Measurements from ENCODE around the gene NPDC1. TPM values are rescaled to one million over a fixed set of nuclear protein-coding genes. Genes with fewer than 3 reads are reported as not detected.

Gene NPDC1
- total and polyA plus RNA-seq, 2 donors (not counting 1 experiment from before 2014, with no cell fraction given): 0.17 to 0.19 TPM

DNA sequence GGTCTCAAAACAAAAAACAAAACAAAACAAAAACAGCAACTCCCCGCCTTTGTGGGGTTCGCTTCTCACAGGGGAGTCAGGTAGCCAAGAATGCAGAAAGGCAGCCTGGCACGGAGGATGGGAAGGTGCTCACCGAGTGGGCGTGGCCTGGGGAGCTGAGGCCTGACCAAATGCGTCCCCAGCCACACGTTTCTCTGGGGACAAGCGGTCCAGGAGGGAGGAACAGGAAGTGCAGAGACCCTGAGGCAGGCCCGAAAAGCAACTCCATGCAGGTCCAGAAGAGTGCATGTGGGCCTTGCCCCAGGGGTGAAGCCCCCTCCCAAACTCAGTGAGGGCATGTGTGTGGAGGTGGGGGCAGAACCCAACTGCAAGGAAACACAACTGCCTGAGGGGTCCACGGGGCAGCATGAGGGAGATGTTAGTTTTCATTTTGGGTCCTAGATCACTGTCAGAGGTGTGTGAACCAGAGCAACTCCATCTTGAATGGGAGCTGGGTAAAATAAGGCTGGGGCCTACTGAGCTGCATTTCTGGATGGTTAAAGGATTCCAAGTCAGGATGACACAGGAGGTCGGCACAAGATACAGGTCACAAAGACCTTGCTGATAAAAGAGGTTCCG is 28.8 kb upstream of the NPDC1 start:
- no peaks in the 10 kb centered on the region for H3K9me3 Mint-ChIP-seq (ENCODE audit: insufficient read depth)
- peak overlapping the region; percentile 66 for H3K27ac Mint-ChIP-seq
- H3K27ac ChIP-seq (ENCODE audit: low read length in 2 of 2): no peak overlapping the region
- H3K9ac ChIP-seq (ENCODE audit: low read length): no peak overlapping the region
- intact Hi-C loops (cut with micrococcal nuclease): loop anchor here (5.0 kb wide), 1 partner anchor 42 kb away; the partner anchor contains the start of gene FUT7
- ATAC-seq (ENCODE audit: low read depth) (peak; percentile 8), DNase-seq (peak; percentile 58)
- no peaks in the 10 kb centered on the region for H3K9me3 ChIP-seq (ENCODE audit: control extremely low read depth in 1 of 3, control insufficient read depth in 2 of 3, insufficient read depth in 1 of 3, low read length in 2 of 3)
- H3K4me1 ChIP-seq (ENCODE audit: control insufficient read depth in 2 of 2, insufficient read depth in 2 of 2, low read length in 2 of 2): peaks cover 17 to 34% of the 10 kb centered on the region in 2 donors
- 65% methylated on average over 12 of the region's 12 CpGs for WGBS (ENCODE audit: insufficient coverage)
- H3K79me2 ChIP-seq (ENCODE audit: control insufficient read depth, insufficient read depth, low read length): peaks cover 11% of the 10 kb centered on the region
- H3K27me3 ChIP-seq (replicated peaks in 1 of 4; ENCODE audit: control extremely low read depth in 1 of 4, control insufficient read depth in 3 of 4, insufficient read depth in 4 of 4, low read length in 3 of 4): no peaks in the 10 kb centered on the region
- no peak overlapping the region for H3K4me2 ChIP-seq (replicated peaks; ENCODE audit: low read depth, low read length, poor library complexity, severe bottlenecking)
- CTCF ChIA-PET: interaction anchor here (0.6 to 2.5 kb wide), 3 partner anchors 28 to 108 kb away, joined by 3 to 10 read pairs (median 4); partner anchors contain the start of gene NPDC1
- H3K36me3 ChIP-seq (replicated peaks in 1 of 2; ENCODE audit: control extremely low read depth in 1 of 2, control insufficient read depth in 1 of 2, extremely low read depth in 1 of 2, insufficient read depth in 2 of 2, low read length in 1 of 2): peaks cover 0 to 6% of the 10 kb centered on the region in 2 experiments
- TF ChIP-seq CTCF (IDR thresholded peaks at IDR 0.05) (no peak), EZH2 (IDR thresholded peaks at IDR 0.05; ENCODE audit: borderline replicate concordance, insufficient read depth, low read depth, low read length, poor library complexity, severe bottlenecking) (no peak)
- no peak overlapping the region for H2AFZ ChIP-seq (ENCODE audit: insufficient read depth, low read depth, low read length, poor library complexity, severe bottlenecking)
- H3K4me3 ChIP-seq (ENCODE audit: control extremely low read depth in 1 of 5, extremely low read depth in 1 of 5, insufficient read depth in 1 of 5, low read depth in 2 of 5, low read length in 4 of 5): no peak overlapping the region
- H3K4me3 Mint-ChIP-seq: peak overlapping the region; percentile 65
- peaks cover 28% of the 10 kb centered on the region for H3K4me1 Mint-ChIP-seq
- POLR2A ChIA-PET: interaction anchor here (0.5 to 1.0 kb wide), 2 partner anchors 12 to 174 kb away, joined by 3 to 5 read pairs; partner anchors contain the start of gene MAN1B1
- peaks cover 20% of the 10 kb centered on the region for H4K20me1 ChIP-seq (ENCODE audit: control insufficient read depth, insufficient read depth, low read length, poor library complexity, severe bottlenecking)
- H3K27me3 Mint-ChIP-seq: no peaks in the 10 kb centered on the region

DNA sequence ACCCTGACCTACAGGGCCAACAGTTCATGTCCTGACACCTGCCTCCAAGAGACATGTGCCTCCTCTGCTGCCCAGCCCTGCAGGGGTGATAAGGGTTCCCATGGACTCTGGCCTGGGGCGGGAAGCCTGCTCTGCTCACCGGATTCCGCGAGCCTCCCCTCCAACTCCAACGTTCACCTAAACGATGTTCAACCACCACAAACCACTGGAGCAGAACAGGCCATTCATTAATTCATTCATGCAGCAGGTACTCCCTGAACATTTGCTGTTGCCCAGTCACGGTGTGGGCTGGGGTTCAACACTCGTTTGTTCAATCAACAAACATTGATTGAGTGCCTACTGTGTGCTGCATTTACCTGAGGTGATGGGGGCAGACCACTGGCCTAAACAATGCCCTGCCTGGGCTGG is 28.0 kb upstream of the NPDC1 start:
- no peaks in the 10 kb centered on the region for H3K36me3 ChIP-seq (replicated peaks in 1 of 2; ENCODE audit: control extremely low read depth in 1 of 2, control insufficient read depth in 1 of 2, extremely low read depth in 1 of 2, insufficient read depth in 2 of 2, low read length in 1 of 2)
- no peak overlapping the region for H3K27ac Mint-ChIP-seq
- no peak overlapping the region for H3K27ac ChIP-seq (ENCODE audit: low read length in 2 of 2)
- DNase-seq: peak; percentile 10
- H3K9me3 ChIP-seq (ENCODE audit: control extremely low read depth in 1 of 3, control insufficient read depth in 2 of 3, insufficient read depth in 1 of 3, low read length in 2 of 3): peaks cover 0 to 7% (median 0%) of the 10 kb centered on the region in 3 donors
- H4K20me1 ChIP-seq (ENCODE audit: control insufficient read depth, insufficient read depth, low read length, poor library complexity, severe bottlenecking): peaks cover 12% of the 10 kb centered on the region
- H3K4me3 Mint-ChIP-seq: no peak overlapping the region
- no peak overlapping the region for H3K4me3 ChIP-seq (ENCODE audit: control extremely low read depth in 1 of 5, extremely low read depth in 1 of 5, insufficient read depth in 1 of 5, low read depth in 2 of 5, low read length in 4 of 5)
- peaks cover 26% of the 10 kb centered on the region for H3K4me1 Mint-ChIP-seq
- intact Hi-C loops (cut with micrococcal nuclease): loop anchor here (5.0 kb wide), 1 partner anchor 42 kb away; the partner anchor contains the start of gene FUT7
- H3K27me3 Mint-ChIP-seq: no peaks in the 10 kb centered on the region
- TF ChIP-seq EZH2 (IDR thresholded peaks at IDR 0.05; ENCODE audit: borderline replicate concordance, insufficient read depth, low read depth, low read length, poor library complexity, severe bottlenecking) (no peak), CTCF (IDR thresholded peaks at IDR 0.05) (no peak)
- ChIA-PET CTCF (interaction anchor here (0.6 to 2.5 kb wide), 2 partner anchors 27 to 107 kb away, joined by 3 to 10 read pairs; partner anchors contain the start of gene NPDC1), POLR2A (interaction anchor here (1.0 kb wide), 1 partner anchor 13 kb away, joined by 3 read pairs; the partner anchor contains the start of gene MAN1B1)
- H3K9ac ChIP-seq (ENCODE audit: low read length): no peak overlapping the region
- no peak for ATAC-seq (ENCODE audit: low read depth)
- peaks cover 24 to 41% of the 10 kb centered on the region in 2 donors for H3K4me1 ChIP-seq (ENCODE audit: control insufficient read depth in 2 of 2, insufficient read depth in 2 of 2, low read length in 2 of 2)
- peaks cover 5% of the 10 kb centered on the region for H3K79me2 ChIP-seq (ENCODE audit: control insufficient read depth, insufficient read depth, low read length)
- H3K4me2 ChIP-seq (replicated peaks; ENCODE audit: low read depth, low read length, poor library complexity, severe bottlenecking): no peak overlapping the region
- H2AFZ ChIP-seq (ENCODE audit: insufficient read depth, low read depth, low read length, poor library complexity, severe bottlenecking): no peak overlapping the region
- 87% methylated on average over 7 of the region's 8 CpGs for WGBS (ENCODE audit: insufficient coverage)
- peaks cover 0 to 7% (median 1%) of the 10 kb centered on the region in 4 experiments for H3K27me3 ChIP-seq (replicated peaks in 1 of 4; ENCODE audit: control extremely low read depth in 1 of 4, control insufficient read depth in 3 of 4, insufficient read depth in 4 of 4, low read length in 3 of 4)
- H3K9me3 Mint-ChIP-seq (ENCODE audit: insufficient read depth): no peaks in the 10 kb centered on the region

Measured in B cell (primary cell).